Activated CD4-positive, CD25-positive, alpha-beta regulatory T cell treated with anti-CD3 and anti-CD28 coated beads, Interleukin-2, amount 50 U/mL, for 24 hours (primary cell): Measurements from ENCODE around the gene MDFI.

Source experiments
- ATAC-seq, 2 donors: fragments of 150-1000 bp; cut with Tn5 transposase; one replicate each; pipeline ENCODE4 v1.10.0; 2021; ENCODE audit warnings: mild to moderate bottlenecking in 1 of 2, moderate library complexity in 1 of 2

MDFI gene

DNA sequence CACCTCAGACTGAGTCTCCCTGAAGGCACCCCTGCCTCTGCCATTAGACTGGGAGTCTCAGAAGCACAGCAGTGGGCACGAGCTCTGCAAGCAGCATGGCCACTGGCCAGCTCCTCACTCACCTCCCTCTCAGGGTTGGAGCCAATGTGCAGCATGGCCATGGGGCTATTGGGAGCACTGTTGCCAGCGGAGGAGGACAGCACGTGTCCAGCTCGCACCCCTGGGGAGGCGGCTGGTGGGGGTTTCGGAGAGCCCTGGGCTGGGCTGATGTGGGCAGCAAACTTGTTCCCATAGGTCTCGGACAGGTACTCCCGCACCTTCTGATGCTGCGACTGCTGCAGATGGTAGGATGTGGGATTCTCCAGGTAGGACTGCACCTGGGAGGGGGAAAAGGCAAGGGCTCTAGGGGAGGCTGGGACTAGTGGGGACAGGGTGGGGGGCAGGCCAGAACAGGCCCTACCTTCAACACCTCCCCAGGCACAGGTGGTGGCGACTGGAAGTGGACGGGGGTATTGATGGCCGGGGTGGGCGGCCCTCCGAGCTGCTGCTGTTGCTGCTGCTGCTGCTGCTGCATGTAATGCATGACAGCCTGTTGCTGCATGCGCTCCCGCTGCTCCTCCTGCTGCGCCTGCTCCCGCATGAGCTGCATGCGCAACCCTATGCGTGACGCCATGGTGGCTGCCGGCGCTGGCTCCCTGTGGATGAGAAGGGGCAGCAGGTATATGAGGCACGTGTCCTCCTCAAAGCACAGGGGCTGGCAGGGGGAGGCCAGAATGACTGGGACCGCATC, 52.5 kb downstream of the MDFI start:
- ATAC-seq = no peak

GRCh38 chr6:41691426-41692079, 53.3 kb downstream of the MDFI start:
- ATAC-seq = no peak

- ATAC-seq = no peak
Observed at GRCh38 chr6:41692080-41692675, 53.9 kb downstream of the MDFI start.

DNA sequence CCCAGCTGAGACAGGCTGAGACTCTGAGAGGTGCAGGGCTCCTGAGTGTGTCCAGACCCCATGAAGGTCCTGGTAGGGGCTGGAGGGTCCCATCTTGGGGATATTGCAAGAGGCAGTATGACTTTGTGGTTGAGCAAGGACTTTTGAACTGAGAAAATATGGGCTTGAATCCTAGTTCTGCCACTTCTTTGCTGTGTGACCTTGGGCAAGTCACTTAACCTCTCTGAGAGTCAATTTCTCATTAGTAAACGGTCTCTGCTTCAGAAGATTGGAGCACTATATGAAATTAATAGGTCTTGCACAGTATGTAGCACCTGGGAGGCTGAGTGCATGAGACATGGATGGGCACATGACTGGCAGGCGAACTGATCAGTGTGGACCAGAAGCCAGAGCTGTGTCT, 54.5 kb downstream of the MDFI start:
- no peak for ATAC-seq

- ATAC-seq = no peak
Observed at GRCh38 chr6:41693281-41694240, 55.3 kb downstream of the MDFI start.

DNA sequence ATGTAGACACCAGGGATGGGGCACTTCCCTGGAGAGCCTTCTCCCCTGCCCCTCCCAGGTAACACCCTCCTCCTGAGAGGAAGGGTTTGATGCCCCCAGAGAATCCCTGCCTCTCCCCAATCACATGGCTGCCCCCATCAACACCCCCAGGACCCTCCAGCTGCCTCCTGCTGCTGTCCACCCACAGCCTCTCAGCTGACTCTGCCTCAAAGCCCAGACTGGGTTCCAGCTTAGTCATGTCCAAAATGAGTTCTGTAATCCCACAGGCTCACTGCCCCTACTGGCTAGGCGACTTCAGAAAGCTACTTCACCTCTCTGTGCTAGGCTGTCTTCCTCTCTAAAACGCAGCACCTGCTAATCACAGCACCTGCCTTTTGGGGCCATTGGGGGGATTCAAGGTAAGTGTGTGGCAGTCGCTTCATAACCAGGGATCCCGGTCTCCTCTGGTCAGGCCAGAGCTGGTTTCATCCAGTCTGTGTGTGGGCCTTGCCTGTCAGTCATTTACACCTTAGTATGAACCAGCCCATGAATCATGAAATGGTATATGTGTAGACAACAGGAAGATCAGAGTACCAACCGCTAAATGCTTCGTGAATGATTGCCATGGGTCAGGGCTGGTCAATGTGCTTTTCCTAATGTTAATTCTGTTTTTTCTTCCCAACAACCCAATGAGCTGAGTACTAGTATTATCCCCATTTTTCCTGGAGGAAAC, 56.7 kb downstream of the MDFI start:
- no peak for ATAC-seq

- ATAC-seq = no peak
Observed at GRCh38 chr6:41695825-41696224, 57.6 kb downstream of the MDFI start.

GRCh38 chr6:41696788-41697187, 58.5 kb downstream of the MDFI start:
- ATAC-seq = no peak

DNA sequence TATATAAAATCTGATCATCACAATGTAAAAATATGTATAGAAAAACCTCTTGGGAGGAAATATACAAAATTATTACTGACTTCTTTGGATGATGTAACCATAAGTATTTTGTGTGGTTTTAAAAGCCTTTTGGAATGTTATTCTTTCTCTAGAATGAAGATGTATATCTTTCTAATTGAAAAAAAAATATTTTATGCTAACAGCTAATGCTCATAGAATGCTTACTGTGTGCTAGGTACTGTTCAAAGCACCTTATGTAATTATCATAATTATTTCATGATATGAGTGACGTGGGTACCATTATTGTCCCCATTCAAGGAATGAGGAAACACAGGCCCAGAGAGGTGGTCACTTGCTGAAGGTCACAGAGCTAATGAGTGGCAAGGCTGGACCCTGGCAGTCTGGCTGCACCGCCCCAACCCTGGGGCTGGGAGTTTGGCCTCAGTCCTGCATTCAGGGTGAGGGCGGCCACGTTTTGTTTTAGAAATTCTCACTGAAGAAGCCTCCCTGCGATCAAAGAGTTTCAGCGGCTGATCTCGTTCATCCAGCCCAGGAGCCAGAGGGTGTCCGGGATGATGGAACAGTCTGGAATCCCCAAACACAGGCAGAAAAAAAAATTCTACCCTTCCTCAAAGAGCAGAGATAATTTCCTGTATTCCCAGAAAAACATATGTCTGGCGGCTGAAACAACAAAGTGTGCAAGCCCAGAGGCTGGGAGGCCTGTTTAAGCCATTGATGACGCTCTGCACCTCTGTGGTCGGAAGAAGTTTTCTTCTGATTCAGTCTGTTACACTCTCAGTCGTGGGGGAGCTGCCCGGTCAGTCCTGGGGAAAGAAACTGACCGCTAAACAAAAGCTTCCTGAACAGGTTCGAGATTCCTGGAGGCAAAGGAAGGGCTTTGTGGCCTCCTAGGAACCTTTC, 59.9 kb downstream of the MDFI start:
- ATAC-seq = no peak

- no peak for ATAC-seq
Observed at GRCh38 chr6:41699063-41699462, 60.8 kb downstream of the MDFI start.

GRCh38 chr6:41700463-41701347, 62.4 kb downstream of the MDFI start:
- ATAC-seq = no peak

GRCh38 chr6:41702089-41702745, 63.9 kb downstream of the MDFI start:
- no peak for ATAC-seq

- no peak for ATAC-seq
Observed at GRCh38 chr6:41702771-41703494, 64.7 kb downstream of the MDFI start.
